Measurements from ENCODE around the gene PASK.

The PASK gene

GRCh38 chr2:241081643-241082340, 67.5 kb downstream of the PASK start:
- TF ChIP-seq CTCF (conservative IDR thresholded peaks at IDR 0.05; ENCODE audit: low read length): no peak
- H3K4me3 ChIP-seq (ENCODE audit: low read length): no peak overlapping the region
- DNase-seq (ENCODE audit: low read depth): no peak

GRCh38 chr2:241081190-241081642, 68.1 kb downstream of the PASK start:
- H3K4me3 ChIP-seq (ENCODE audit: low read length): no peak overlapping the region
- no peak for TF ChIP-seq CTCF (conservative IDR thresholded peaks at IDR 0.05; ENCODE audit: low read length)
- no peak for DNase-seq (ENCODE audit: low read depth)

GRCh38 chr2:241080405-241081189, 68.7 kb downstream of the PASK start:
- TF ChIP-seq CTCF (conservative IDR thresholded peaks at IDR 0.05; ENCODE audit: low read length): no peak
- no peak for DNase-seq (ENCODE audit: low read depth)
- no peak overlapping the region for H3K4me3 ChIP-seq (ENCODE audit: low read length)

- no peak overlapping the region for H3K4me3 ChIP-seq (ENCODE audit: low read length)
- no peak for TF ChIP-seq CTCF (conservative IDR thresholded peaks at IDR 0.05; ENCODE audit: low read length)
- no peak for DNase-seq (ENCODE audit: low read depth)
Observed at GRCh38 chr2:241074901-241075540, 74.3 kb downstream of the PASK start.

- no peak for TF ChIP-seq CTCF (conservative IDR thresholded peaks at IDR 0.05; ENCODE audit: low read length)
- DNase-seq (ENCODE audit: low read depth): no peak
- H3K4me3 ChIP-seq (ENCODE audit: low read length): no peak overlapping the region
Observed at GRCh38 chr2:241074065-241074818, 75.0 kb downstream of the PASK start.

GRCh38 chr2:241073166-241074064, 75.9 kb downstream of the PASK start:
- TF ChIP-seq CTCF (conservative IDR thresholded peaks at IDR 0.05; ENCODE audit: low read length): no peak
- no peak overlapping the region for H3K4me3 ChIP-seq (ENCODE audit: low read length)
- no peak for DNase-seq (ENCODE audit: low read depth)

Measured in AG10803 (cell line).